Cerebellar nuclear complex (tissue), 1 donor: ENCODE measurements around the gene DYNAP.

Source experiments
- DNase-seq, 2 experiments: peaks; one replicate each; lab custom pipeline; 2025; lab: John Stamatoyannopoulos, UW

Gene DYNAP

DNA sequence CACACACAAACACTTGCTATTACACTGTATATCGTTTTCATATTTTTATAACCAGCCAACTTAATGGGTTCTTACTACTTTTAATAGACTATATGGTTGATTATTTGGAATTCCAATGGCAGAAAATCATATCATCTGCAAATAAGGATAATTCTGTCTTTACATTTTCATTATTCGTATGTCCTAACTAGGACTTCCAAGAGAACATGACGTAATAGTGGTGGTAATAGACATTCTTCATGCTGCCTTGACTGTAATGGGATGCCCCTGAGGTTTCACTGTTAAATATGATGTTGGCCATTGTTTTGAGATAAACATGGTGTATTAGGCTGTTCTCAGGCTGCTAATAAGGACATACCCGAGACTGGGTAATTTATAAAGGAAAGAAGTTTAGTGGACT is 45.2 kb downstream of the DYNAP start:
- DNase-seq = no peak

DNA sequence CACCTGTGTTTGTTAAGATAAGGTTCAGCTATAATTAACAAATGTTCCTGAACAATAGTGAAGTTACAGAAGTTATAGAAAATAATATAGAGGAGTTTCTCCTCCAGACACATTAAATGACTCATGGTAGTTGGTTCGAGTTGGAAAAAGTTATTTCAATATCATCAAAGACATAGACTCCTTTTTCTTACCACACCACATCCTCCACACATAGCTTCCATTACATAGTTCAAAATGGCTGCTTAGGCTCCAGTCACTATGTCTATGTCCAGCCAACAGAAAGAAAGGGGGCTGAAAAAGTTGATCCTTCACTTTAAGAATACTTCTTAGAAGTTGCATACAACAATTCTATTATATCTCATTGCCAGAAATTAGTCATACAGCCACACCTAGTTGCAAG is 50.7 kb downstream of the DYNAP start:
- DNase-seq = no peak

DNA sequence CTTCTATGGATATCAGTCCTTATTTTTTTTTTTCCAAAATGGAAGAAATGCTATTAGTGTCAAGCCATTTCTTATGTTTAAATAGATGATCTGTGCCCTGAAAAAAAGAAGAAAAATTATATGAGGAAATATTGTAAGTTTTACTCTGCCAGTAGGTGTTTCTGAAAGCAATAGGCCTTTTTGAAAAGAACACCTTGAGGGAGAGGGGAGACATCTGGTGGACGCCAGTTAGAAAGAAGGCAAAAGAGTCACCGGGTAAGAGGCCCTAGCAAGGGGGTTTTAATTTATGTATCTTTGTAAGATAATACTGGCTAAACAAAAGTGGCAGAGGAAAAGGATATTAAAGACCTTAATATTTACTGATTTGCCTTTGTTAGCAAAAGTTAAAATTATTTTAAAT is 56.1 kb downstream of the DYNAP start:
- no peak for DNase-seq
